ENCODE results near the gene ERVFRD-1. TPM values are rescaled to one million over a fixed set of nuclear protein-coding genes. Genes with fewer than 3 reads are reported as not detected.

The ERVFRD-1 gene
- total and polyA plus RNA-seq, 2 of the 13 experiments (the other 11 are each of a cell fraction or from before 2014, with no cell fraction given), result not detected

- 27% methylated on average over 4 of the region's 4 CpGs for WGBS (ENCODE audit: low lambda C conversion rate)
- intact Hi-C loops (cut with micrococcal nuclease; ENCODE audit: unreplicated experiment), result no loop called here
- Histone ChIP-seq H3K36me3 (replicated peaks in 1 of 2; ENCODE audit: control insufficient read depth in 1 of 2, insufficient read depth in 2 of 2, low read length in 2 of 2) (no peaks in the 10 kb centered on the region), H3K27me3 (ENCODE audit: control insufficient read depth in 1 of 2, insufficient read depth in 2 of 2, low read length in 2 of 2) (no peaks in the 10 kb centered on the region; a peak in 1 of 5 replicates), H3K27ac (ENCODE audit: extremely low read length, insufficient read depth, low read length) (no peak overlapping the region), H3K4me1 (ENCODE audit: insufficient read depth, low read length) (peaks cover 19% of the 10 kb centered on the region), H3K9ac (ENCODE audit: insufficient read depth, low read depth, low read length) (no peak overlapping the region), H3K9me3 (ENCODE audit: low read length) (no peaks in the 10 kb centered on the region), H4K20me1 (ENCODE audit: insufficient read depth, low read length) (no peaks in the 10 kb centered on the region), H3K4me3 (replicated peaks in 1 of 3; ENCODE audit: insufficient read depth in 1 of 3, low read depth in 2 of 3, low read length in 3 of 3) (no peak overlapping the region), H3K79me2 (ENCODE audit: insufficient read depth, low read length) (no peaks in the 10 kb centered on the region), H3K4me2 (ENCODE audit: low read depth, low read length) (no peak overlapping the region), H2AFZ (ENCODE audit: low read length) (no peak overlapping the region)
- no peak for DNase-seq (ENCODE audit: low spot score)
- ChIA-PET CTCF (ENCODE audit: low intra/inter-chr PET ratio, low total read pairs) (no interaction called here), POLR2A (interaction anchor here (1.8 kb wide), 1 partner anchor 10 kb away, joined by 6 read pairs; the partner anchor contains the start of gene SMIM13)
- no peak for ATAC-seq
- in situ Hi-C loops (cut with HindIII; ENCODE audit: extremely low pct_ligation_motif_present, low pct_unique_long_range_greater_than_20kb), result no loop called here
- BruUV-seq (replicated peaks), result no TSS peak
- no peak for FAIRE-seq
- TF ChIP-seq ZBTB37 (CRISPR knock-in tag; IDR thresholded peaks at IDR 0.05), result no peak
- TF ChIP-seq GMEB2 (CRISPR knock-in tag; IDR thresholded peaks at IDR 0.05; ENCODE audit: low read depth), result no peak
- TF ChIP-seq ZKSCAN1 (IDR thresholded peaks at IDR 0.05; ENCODE audit: low read length), result no peak
- TF ChIP-seq ZMYM3 (CRISPR knock-in tag; IDR thresholded peaks at IDR 0.05), result no peak
- TF ChIP-seq ZXDC (CRISPR knock-in tag; IDR thresholded peaks at IDR 0.05), result no peak
- no peak for TF ChIP-seq ZNF770 (CRISPR knock-in tag; IDR thresholded peaks at IDR 0.05)
- no peak for TF ChIP-seq ELF4 (CRISPR knock-in tag; IDR thresholded peaks at IDR 0.05; ENCODE audit: borderline replicate concordance)
- TF ChIP-seq PHF5A (CRISPR knock-in tag; IDR thresholded peaks at IDR 0.05; ENCODE audit: low read depth, unreplicated experiment), result no peak
- no peak for TF ChIP-seq ZNF512 (CRISPR knock-in tag; IDR thresholded peaks at IDR 0.05)
- no peak for TF ChIP-seq ZNF597 (CRISPR knock-in tag; IDR thresholded peaks at IDR 0.05)
- no peak for TF ChIP-seq ZNF33A (CRISPR knock-in tag; IDR thresholded peaks at IDR 0.05; ENCODE audit: borderline replicate concordance)
These were observed 28.0 kb downstream of the ERVFRD-1 start for GRCh38 chr6:11083491-11083890.

Measured in HepG2 (cell line).